Transverse colon (tissue), 3 donors: Measurements from ENCODE around the gene PGP.

ENCODE experiments used
- CTCF ChIP-seq, 5 experiments: fragments of 200-600 bp in 3 of 5; fragments of 450-650 bp in 2 of 5; sonication (generic) in 3 of 5; IDR thresholded peaks; 1 replicate in 2 of 5; 2 replicates in 3 of 5; pipeline ENCODE4 v1.5.1; 2016 to 2017; ENCODE audit warnings: antibody characterized with exemption in 5 of 5, inconsistent platforms in 3 of 5, mild to moderate bottlenecking in 2 of 5, moderate library complexity in 1 of 5
- POLR2A ChIP-seq: fragments of 450-650 bp; IDR thresholded peaks from one replicate; pipeline ENCODE4 v1.6.1; 2016; ENCODE audit warnings: antibody characterized with exemption, mild to moderate bottlenecking, moderate library complexity

DNA sequence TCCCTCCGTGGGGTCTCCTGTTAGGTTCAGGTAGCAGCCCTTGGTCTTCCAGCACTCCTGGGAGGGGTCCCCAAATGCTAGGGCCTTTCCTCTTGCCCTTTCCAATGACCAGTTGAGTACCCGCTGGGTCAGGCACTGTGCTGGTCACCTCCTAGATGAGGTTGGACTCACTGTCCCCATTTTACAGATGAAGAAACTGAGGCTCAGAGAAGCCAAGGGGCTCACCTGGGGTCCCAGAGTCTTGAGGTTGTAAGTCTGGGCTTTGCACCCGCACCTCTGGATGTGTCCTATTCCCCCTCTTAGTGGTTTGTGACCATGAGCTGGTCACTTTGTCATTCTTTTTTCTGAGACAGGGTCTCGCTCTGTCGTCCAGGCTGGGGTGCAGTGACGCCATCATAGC is 16.9 kb downstream of the PGP start:
- TF ChIP-seq CTCF (IDR thresholded peaks at IDR 0.05) (no peak), POLR2A (no peak)
